Fibroblast of the aortic adventitia (primary cell): ENCODE results near the gene SCAP. TPM values are rescaled to one million over a fixed set of nuclear protein-coding genes. Genes with fewer than 3 reads are reported as not detected.

Experiments used
- DNase-seq: peaks from one replicate; pipeline ENCODE4 v3.0.0-alpha.2; 2010; ENCODE audit warnings: low read depth
- H3K4me3 ChIP-seq: 2 replicates; pipeline ENCODE4 v1.5.1; 2011; ENCODE audit warnings: low read depth, mild to moderate bottlenecking, control low read depth, low read length, moderate library complexity
- total RNA-seq: library from RNA; depleted of rRNA; stranded (reverse); fragments of >200 nt; gene quantifications from 2 replicates; pipeline ENCODE4 v1.2.3, GENCODE V29; 2012; ENCODE audit warnings: low replicate concordance
- TF ChIP-seq, protein P1 (sequence below): IDR thresholded peaks from 2 replicates; pipeline ENCODE4 v1.5.1; 2011; ENCODE audit warnings: mild to moderate bottlenecking, low read length, control low read depth, inconsistent platforms; ENCODE audit not compliant: insufficient read depth

The SCAP gene
- total RNA-seq: 42.0 and 47.7 TPM in 2 replicates

DNA sequence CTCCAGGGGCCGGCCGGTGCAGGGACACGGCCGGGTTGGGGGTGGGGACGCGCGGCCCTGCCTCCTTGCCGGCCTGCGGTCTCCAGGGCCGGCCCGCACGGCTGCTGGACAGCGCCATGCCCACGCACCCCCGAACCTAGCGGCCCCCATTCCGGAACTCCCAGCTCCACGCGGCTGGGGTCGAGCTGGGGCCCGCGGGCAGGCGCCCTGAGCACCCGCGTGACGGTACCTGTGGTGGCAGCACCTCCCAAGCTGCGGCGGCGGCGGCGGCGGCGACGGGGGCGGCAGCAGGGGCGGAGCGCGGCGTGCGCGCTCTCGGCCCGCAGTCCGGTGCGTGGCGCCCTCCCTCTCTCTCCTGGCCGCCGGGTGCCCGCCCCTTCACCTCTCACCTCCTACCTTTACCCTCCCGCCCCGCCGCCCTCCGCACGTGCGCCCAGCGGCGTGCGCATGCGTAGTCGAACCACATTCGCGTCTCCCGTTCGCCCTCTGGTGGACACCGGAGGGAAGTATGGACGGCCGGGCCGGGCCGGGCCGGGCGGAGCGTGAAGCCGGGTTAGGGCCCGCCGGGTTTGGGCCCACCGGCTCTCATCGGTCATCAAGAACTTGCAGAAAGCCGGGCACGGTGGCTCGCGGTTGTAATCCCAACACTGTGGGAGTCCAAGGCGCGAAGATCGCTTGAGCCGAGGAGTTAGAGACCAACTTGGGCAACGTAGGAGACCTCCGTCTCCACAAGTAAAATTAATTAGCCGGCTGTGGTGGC lies at the start of gene SCAP:
TSS of gene SCAP (minus strand) at position 372 of the 760 bp plus-strand sequence. CDS start 32,948 bp downstream, outside the sequence.
- TF ChIP-seq, protein P1, sequence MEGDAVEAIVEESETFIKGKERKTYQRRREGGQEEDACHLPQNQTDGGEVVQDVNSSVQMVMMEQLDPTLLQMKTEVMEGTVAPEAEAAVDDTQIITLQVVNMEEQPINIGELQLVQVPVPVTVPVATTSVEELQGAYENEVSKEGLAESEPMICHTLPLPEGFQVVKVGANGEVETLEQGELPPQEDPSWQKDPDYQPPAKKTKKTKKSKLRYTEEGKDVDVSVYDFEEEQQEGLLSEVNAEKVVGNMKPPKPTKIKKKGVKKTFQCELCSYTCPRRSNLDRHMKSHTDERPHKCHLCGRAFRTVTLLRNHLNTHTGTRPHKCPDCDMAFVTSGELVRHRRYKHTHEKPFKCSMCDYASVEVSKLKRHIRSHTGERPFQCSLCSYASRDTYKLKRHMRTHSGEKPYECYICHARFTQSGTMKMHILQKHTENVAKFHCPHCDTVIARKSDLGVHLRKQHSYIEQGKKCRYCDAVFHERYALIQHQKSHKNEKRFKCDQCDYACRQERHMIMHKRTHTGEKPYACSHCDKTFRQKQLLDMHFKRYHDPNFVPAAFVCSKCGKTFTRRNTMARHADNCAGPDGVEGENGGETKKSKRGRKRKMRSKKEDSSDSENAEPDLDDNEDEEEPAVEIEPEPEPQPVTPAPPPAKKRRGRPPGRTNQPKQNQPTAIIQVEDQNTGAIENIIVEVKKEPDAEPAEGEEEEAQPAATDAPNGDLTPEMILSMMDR: peak; percentile 82
- peak; percentile 73 for DNase-seq
- H3K4me3 ChIP-seq: peak within 1 kb of the TSS; percentile 89

DNA sequence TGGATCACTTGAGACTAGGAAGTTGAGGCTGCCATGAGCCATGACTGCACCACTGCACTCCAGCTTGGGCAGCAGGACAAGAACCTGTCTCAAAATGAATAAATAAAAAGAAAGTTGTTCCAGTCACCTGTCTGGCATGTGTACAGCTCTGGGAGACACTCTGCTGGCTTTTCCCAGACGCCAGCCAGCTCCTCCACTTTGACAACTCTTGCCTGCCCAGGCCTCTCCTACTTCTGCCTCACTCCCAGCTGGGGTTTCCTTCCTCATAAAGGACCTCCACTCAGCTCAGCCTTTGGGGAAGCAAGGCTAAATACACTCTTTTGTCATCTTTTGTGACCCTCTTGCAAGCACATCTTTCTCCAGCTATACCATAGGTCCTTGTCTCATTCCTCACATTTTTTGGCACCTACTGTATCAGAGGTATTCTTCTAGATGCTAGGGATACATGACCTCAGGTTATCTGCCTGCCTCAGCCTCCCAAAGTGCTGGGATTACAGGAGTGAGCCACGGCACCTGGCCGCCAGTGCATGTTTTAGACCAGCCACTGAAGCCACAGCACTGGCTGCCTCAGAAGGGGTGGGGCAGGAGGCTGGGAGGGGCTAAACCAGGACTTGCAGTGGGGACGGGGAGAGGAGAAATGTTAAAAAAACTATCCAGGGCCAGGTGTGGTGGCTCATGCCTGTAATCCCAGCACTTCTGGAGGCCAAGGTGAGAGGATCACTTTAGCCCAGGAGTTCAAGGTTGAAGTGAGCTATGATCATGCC lies 47.8 kb upstream of the SCAP start:
- no peak for DNase-seq
- H3K4me3 ChIP-seq: no peak overlapping the region
- TF ChIP-seq, protein P1: no peak

DNA sequence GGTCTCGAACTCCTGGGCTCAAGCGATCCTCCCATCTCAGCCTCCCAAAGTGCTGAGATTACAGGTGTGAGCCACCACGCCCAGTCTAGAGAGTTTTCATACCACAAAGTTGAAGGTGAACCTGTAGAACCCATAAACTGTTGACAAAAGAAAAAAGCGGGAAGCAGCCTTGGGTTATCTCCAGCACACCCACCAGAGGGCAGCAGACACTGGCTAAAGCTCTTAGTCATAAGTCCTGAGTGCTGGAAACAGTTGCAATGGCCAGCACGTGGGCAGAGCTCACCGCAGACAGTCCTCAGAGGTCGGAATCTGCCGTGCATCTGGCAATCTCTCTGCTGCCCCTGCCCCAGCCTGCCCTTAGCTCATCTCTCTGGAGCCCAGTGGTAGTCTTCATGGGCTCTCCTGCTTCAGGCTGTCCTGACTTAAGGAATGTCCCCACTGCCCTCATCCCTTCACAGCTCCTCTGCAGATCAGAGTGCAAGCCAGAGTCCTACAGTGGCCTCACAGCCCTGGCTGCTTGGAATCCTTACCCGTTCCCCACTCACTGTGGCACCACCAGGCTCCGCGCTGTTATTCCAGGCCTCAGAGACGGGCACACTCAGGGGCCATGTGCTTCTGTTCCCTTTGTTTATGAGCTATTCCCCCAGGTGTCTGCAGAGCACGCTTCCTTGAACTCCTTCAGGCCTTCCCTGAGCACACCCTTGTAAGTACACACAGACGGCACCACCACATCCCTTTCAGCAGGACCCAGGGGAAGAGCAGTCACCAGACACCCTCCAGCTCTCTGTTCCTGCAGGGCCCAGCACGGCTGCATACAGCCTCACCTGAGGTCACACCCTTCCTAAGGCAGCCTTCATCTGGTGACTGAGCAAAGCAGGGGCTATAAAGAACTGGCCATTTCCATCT lies 46.6 kb upstream of the SCAP start:
- TF ChIP-seq, protein P1: peak; percentile 89
- peak; percentile 92 for DNase-seq
- H3K4me3 ChIP-seq: no peak overlapping the region

DNA sequence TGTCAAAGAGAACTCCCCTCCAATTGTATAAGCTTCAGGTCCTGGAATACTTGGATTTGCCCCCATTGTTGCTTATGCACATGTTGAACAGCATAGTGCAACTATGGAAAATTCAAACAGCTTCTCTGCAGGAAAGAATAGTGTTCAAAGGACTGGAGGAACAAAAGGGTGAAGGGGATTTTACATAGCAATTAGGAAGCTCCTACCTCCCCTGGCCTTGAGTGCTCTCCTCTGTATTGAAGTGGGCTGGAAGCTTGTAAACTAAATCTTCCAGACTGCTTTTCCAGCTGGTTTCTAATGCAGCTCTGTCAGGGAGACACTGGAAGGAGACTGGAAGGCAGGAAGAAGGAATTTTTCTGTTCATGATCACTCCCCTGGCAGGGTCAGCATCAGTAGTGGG lies 45.0 kb upstream of the SCAP start:
- DNase-seq: no peak
- TF ChIP-seq, protein P1: no peak
- H3K4me3 ChIP-seq: no peak overlapping the region

DNA sequence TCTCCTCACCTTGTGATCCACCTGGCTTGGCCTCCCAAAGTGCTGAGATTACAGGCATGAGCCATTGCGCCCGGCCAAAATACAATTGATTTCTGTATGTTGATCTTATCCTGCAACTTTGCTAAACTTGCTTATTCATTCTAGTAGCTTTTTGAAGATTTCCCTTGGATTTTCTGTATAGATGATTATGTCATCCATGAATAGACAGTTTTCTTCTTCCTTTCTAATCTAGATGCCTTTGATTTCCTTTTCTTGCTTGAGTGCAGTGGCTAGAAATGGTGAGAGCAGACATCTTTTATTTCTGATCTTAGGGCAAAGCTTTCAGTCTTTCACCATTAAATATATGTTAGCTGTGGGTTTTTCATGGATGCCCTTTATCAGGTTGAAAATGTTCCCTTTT lies 42.2 kb upstream of the SCAP start:
- no peak overlapping the region for H3K4me3 ChIP-seq
- TF ChIP-seq, protein P1: no peak
- no peak for DNase-seq

DNA sequence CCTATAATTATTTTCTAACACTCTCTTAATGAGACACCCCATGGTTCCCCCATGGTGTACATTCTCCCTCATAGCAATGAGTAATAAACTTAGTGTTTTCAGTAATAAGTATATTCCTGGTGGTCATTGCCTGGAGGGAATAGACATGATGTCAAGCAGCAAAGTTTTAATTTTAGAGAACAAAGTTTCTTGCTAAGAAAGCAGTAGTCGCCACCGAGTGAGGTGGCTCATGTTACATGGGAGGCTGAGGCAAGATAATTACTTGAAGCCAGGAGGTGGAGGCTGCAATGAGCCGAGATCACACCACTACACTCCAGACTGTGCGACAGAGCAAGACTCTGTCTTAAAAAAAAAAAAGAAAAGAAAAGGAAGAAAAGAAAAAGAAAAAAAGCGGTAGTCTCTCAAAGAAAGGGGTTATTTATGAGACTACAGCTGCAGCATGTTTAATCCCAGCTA lies 40.2 kb upstream of the SCAP start:
- TF ChIP-seq, protein P1: no peak
- no peak for DNase-seq
- H3K4me3 ChIP-seq: no peak overlapping the region
